ENCODE data around the gene PHF3.

- TF ChIP-seq POLR2AphosphoS5 (IDR thresholded peaks at IDR 0.05) = no peak
- TF ChIP-seq POLR2A (IDR thresholded peaks at IDR 0.05) = no peak
- no peak for TF ChIP-seq CTCF (IDR thresholded peaks at IDR 0.05)
Measured at GRCh38 chr6:63714091-63714490, 78.5 kb downstream of the PHF3 start.

Measured in breast epithelium (tissue), 3 donors.